Common myeloid progenitor, CD34-positive (primary cell): ENCODE results near the gene ABHD14A.

Experiments used
- CTCF ChIA-PET: fragments of 350-600 bp; sonication (Branson Sonifier 250); formaldehyde crosslinking; loops from one replicate; lab custom pipeline; 2021; ENCODE audit warnings: antibody characterized with exemption; lab: Charles Lee
- POLR2A ChIA-PET: fragments of 350-600 bp; sonication (Branson Sonifier 250); formaldehyde crosslinking; loops from one replicate; lab custom pipeline; 2021; ENCODE audit warnings: antibody characterized with exemption; lab: Charles Lee
- DNase-seq, 3 donors: peaks; one replicate each; pipeline versions ENCODE4 v3.0.0 to v3.0.0-alpha.2; 2013
- H3K27ac ChIP-seq, 2 experiments: 1 replicate in 1 of 2; 2 replicates in 1 of 2; pipeline ENCODE4 v1.7.0; 2013; ENCODE audit warnings: inconsistent platforms in 2 of 2, low read length in 2 of 2, mild to moderate bottlenecking in 2 of 2, low read depth in 1 of 2, moderate library complexity in 1 of 2; ENCODE audit not compliant: severe bottlenecking in 2 of 2, insufficient read depth in 1 of 2, poor library complexity in 1 of 2
- H3K27me3 ChIP-seq, 5 experiments: replicated peaks in 2 of 5; 1 replicate in 3 of 5; 2 replicates in 2 of 5; pipeline versions ENCODE4 v1.6.1 to v1.7.0; 2013; ENCODE audit warnings: low read length in 4 of 5, mild to moderate bottlenecking in 2 of 5, moderate library complexity in 2 of 5, inconsistent platforms in 1 of 5; ENCODE audit not compliant: insufficient read depth in 5 of 5, control insufficient read depth in 4 of 5
- H3K36me3 ChIP-seq, 4 experiments: 1 replicate in 2 of 4; 2 replicates in 2 of 4; pipeline versions ENCODE4 v1.6.1 to v1.7.0; 2013; ENCODE audit warnings: low read length in 3 of 4, control low read depth in 1 of 4, mild to moderate bottlenecking in 1 of 4; ENCODE audit not compliant: control insufficient read depth in 4 of 4, insufficient read depth in 4 of 4
- H3K4me1 ChIP-seq, 4 experiments: 1 replicate in 3 of 4; 2 replicates in 1 of 4; pipeline versions ENCODE4 v1.6.1 to v1.7.1; 2013; ENCODE audit warnings: low read length in 3 of 4, mild to moderate bottlenecking in 3 of 4, control low read depth in 1 of 4, inconsistent platforms in 1 of 4, moderate library complexity in 1 of 4; ENCODE audit not compliant: control insufficient read depth in 4 of 4, insufficient read depth in 4 of 4; ENCODE audit errors: control extremely low read depth in 1 of 4
- H3K4me3 ChIP-seq, 7 experiments: 1 replicate in 4 of 7; 2 replicates in 3 of 7; pipeline versions ENCODE4 v1.5.1 to v1.7.0; 2013; ENCODE audit warnings: mild to moderate bottlenecking in 7 of 7, low read length in 6 of 7, moderate library complexity in 6 of 7, inconsistent platforms in 2 of 7, low read depth in 2 of 7, control low read depth in 1 of 7; ENCODE audit not compliant: insufficient read depth in 4 of 7, control insufficient read depth in 1 of 7; ENCODE audit errors: extremely low read depth in 1 of 7
- H3K9me3 ChIP-seq, 5 experiments: 1 replicate in 4 of 5; 2 replicates in 1 of 5; pipeline versions ENCODE4 v1.6.1 to v1.7.1; 2013; ENCODE audit warnings: low read length in 4 of 5, mild to moderate bottlenecking in 2 of 5, inconsistent platforms in 1 of 5, low read depth in 1 of 5, moderate library complexity in 1 of 5; ENCODE audit not compliant: control insufficient read depth in 4 of 5, insufficient read depth in 2 of 5; ENCODE audit errors: control extremely low read depth in 1 of 5
- WGBS: methylation state at CpG from one replicate; pipeline ENCODE4 v1.1.5; 2013; ENCODE audit not compliant: insufficient coverage; 5-methylcytosine and 5-hydroxymethylcytosine counted together

ABHD14A gene

DNA sequence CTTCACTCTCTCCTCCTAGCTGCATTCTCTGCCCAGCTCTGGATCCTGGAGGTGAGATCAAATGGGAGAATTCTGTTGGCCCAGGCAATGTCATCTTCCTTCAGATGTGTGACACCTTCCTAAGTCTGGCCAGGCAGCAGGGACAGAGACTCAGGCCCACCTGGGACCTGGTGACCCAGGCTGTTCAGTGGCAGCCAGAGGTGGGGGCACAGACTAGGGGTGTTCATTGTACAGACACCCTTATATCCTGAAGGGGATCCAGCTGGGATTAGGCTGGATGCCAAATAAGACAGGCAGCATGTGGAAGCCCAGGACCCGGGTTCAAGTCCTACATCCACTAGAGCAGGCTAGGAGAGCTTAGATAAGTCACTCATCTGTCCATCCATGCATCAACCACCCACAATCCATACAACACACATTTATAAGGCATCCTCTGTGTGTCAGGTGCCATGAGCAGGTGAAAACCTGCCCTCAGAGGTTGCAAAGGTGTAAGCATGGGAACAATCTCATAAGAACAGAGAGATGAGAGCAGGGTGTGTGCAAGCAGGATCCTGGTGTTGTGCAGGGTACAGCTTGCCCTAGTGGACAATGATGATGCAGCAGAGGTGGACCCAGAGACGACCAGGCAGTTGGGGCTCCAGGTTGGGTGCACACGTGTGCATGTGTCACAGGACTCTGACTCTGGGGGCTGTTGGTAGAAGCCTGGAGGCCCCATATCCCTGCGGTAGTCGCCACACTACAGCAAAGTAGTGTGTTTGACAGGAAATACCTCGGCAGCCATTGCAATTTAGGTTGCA lies 39.1 kb downstream of the ABHD14A start:
- CTCF ChIA-PET = interaction anchor here (0.9 to 10.9 kb wide), 13 partner anchors 8 to 134 kb away, joined by 3 to 64 read pairs (median 5); partner anchors contain the start of gene DUSP7

DNA sequence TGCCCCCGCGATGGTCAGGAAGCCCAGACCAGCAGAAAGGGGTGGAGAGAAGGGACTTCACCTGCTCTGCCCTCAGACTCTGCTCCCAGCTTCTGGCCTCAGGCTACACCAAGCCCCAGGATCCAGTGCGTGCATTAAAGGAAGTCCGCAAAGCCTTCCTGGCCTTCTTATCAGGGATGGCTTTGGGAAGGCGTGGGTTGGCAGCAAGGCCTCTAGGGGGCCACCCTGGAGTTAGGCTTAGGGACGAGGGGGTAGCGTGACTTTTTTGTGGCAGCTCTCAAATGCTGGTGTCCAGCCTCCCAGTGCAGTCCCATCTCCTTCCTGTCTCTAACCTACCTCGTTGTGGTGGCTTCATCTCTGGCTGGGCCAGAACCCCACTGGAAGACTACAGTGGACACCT lies 39.7 kb downstream of the ABHD14A start:
- Histone ChIP-seq H3K27ac (no peak overlapping the region), H3K36me3 (no peaks in the 10 kb centered on the region), H3K4me1 (peaks cover 0 to 16% (median 6%) of the 10 kb centered on the region in 4 experiments), H3K9me3 (no peaks in the 10 kb centered on the region), H3K27me3 (no peaks in the 10 kb centered on the region), H3K4me3 (no peak overlapping the region)
- ChIA-PET POLR2A (no interaction called here), CTCF (interaction anchor here (0.7 to 10.9 kb wide), 13 partner anchors 9 to 133 kb away, joined by 3 to 64 read pairs (median 5); no protein-coding TSS in a partner anchor)
- 63% methylated on average over 8 of the region's 8 CpGs for WGBS
- DNase-seq = peak in 2 of 3 donors; percentile 18 to 33

More for the DNA sequence above, 39.1 kb downstream of the ABHD14A start:
- no peaks in the 10 kb centered on the region for H3K9me3 ChIP-seq
- H3K4me3 ChIP-seq = no peak overlapping the region
- WGBS = 96% methylated on average over 4 of the region's 6 CpGs
- H3K27me3 ChIP-seq = no peaks in the 10 kb centered on the region
- POLR2A ChIA-PET = no interaction called here
- no peak overlapping the region for H3K27ac ChIP-seq
- H3K4me1 ChIP-seq = peaks cover 0 to 16% (median 6%) of the 10 kb centered on the region in 4 experiments
- H3K36me3 ChIP-seq = no peaks in the 10 kb centered on the region
- no peak for DNase-seq

DNA sequence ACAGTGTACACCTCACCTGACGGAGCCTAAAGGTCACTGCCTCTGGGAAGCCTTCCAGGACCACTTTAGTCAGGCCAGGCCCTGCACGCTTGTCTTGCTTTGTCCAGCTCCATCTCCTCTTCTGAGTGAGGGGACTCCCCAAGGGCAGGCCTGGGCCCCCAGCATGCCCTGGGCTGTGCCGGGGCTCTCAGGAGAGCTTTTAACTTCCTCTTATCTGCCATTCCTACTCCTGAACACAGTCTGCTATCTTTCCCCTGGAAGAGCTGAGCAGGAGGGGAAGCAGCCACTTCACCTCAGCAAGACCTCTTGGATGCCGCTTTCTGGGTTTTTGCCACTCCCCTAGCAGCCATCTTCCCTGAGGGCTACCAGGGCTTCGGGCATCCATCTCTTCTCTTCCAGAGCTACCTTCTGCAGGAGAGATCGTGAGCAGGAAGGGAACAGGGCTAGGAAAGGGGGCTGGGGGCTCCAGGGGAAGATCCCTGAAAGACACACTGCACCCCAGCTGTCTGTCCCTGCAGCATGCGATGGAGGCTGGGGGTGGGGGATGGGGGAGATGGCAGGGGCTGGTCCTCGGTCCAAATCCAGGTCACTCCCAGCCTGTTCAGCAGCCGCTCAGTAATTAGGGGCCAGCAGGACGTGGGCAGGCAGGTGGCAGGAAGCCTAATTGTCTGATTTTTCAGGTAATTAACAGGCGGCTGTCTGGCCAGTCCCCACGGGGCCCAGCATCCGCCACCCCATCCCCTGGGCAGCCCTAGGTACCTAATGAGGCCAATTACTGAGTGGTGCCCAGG lies 40.8 kb downstream of the ABHD14A start:
- ChIA-PET POLR2A (no interaction called here), CTCF (interaction anchor here (0.7 to 10.9 kb wide), 13 partner anchors 10 to 129 kb away, joined by 3 to 64 read pairs (median 5); no protein-coding TSS in a partner anchor)
- no peaks in the 10 kb centered on the region for H3K36me3 ChIP-seq
- H3K27ac ChIP-seq = no peak overlapping the region
- H3K27me3 ChIP-seq = no peaks in the 10 kb centered on the region
- 81% methylated on average over 13 of the region's 13 CpGs for WGBS
- no peak overlapping the region for H3K4me3 ChIP-seq
- peaks cover 0 to 16% (median 6%) of the 10 kb centered on the region in 4 experiments for H3K4me1 ChIP-seq
- no peak for DNase-seq
- H3K9me3 ChIP-seq = no peaks in the 10 kb centered on the region

DNA sequence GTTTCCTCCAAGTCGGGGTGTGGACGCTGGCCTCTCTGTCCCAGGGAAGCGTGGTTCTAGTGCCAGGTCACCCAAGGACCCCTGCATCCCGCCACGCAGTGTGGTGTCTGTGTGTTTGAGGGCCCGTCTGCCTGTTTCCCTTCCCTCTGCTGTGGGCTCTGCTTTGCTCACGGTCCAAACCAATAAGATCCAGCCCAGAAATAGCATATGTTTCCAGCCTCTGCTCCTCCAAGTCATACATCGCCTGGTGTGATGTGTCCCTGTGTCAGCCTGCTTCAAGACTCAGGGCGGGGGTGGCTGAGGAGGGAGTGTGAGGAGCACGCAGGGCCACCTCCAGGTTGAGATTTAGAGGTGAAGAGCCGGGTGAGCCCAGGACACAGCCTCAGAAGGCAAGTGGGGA lies 42.7 kb downstream of the ABHD14A start:
- peaks cover 0 to 22% (median 11%) of the 10 kb centered on the region in 4 experiments for H3K4me1 ChIP-seq
- 88% methylated on average over 10 of the region's 11 CpGs for WGBS
- H3K36me3 ChIP-seq = no peaks in the 10 kb centered on the region
- CTCF ChIA-PET = interaction anchor here (1.2 to 10.9 kb wide), 4 partner anchors 12 to 127 kb away, joined by 5 to 64 read pairs (median 8); no protein-coding TSS in a partner anchor
- no peak overlapping the region for H3K4me3 ChIP-seq
- no peaks in the 10 kb centered on the region for H3K9me3 ChIP-seq
- POLR2A ChIA-PET = no interaction called here
- no peak for DNase-seq
- no peaks in the 10 kb centered on the region for H3K27me3 ChIP-seq
- no peak overlapping the region for H3K27ac ChIP-seq

DNA sequence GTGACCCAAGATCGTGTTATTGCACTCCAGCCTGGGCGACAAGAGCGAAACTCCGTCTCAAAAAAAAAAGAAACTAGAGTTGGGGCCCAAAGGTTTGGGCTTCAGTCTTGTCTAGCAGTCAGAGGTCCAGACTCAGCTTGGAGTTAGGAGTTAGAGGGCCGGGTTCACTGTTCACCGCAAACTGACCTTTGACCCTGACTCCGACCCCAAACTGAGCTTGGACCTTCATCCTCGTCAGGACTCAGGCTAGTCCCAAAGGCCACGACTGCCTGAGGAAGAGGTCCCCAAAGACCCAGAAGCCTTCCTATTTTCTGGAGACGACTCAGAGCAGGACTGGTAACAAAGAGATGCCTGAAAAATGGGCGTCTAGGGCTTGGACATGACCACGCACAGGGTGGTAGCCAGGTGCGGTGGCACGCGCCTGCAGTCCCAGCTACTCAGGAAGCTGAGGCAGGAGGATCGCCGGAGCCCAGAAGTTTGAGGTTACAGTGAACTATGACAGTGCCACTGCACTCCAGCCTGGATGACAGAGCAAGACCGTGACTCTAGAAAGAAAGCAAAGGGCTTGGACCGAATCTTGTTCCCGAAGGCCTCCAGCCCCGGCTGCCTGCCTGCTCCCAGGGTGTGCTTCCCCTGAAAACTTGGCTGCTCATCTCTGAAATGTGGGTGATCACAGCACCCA lies 43.6 kb downstream of the ABHD14A start:
- H3K4me3 ChIP-seq = no peak overlapping the region
- no peaks in the 10 kb centered on the region for H3K36me3 ChIP-seq
- POLR2A ChIA-PET = no interaction called here
- H3K9me3 ChIP-seq = no peaks in the 10 kb centered on the region
- H3K4me1 ChIP-seq = peaks cover 0 to 21% (median 10%) of the 10 kb centered on the region in 4 experiments
- H3K27ac ChIP-seq = no peak overlapping the region
- DNase-seq = no peak
- H3K27me3 ChIP-seq = no peaks in the 10 kb centered on the region
- CTCF ChIA-PET = interaction anchor here (0.8 to 10.9 kb wide), 3 partner anchors 13 to 39 kb away, joined by 3 to 64 read pairs (median 5); no protein-coding TSS in a partner anchor
- WGBS = 92% methylated on average over 21 of the region's 21 CpGs

DNA sequence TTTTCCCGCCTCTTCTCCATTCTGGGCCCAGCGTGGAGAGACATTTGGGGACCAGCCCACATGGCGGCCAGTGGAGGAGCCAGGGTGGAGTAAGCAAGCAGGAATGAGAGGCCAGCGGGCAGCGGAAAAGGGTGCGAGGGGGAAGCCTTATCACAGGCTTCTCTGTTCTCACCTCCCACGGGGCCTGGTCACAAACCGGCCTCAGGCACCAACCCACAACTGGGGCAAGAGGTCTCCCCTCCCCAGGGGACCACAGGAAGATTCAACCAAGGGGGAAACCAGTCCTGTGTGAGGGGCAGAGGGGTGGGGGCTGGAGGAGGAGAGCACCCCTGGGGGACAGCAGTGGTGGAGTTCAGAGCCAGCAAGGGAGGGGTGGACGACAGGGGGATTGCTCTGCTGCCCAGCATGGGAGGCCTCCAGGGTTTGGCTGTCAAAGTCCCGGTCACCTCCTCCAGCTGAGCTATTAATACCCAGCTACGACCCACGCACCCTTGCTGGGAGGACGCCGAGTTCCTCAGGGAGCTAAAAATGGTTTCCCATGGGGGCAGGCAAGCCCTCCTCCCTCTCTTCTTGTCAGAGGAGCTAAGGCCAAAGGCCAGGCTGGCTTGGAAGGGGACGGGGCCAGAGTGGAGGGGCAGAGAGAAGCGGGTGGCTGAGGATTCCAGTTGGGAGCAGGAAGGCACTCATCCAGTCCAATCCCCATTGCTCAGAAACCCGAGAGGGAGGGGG lies 44.7 kb downstream of the ABHD14A start:
- H3K4me1 ChIP-seq = peaks cover 0 to 25% (median 14%) of the 10 kb centered on the region in 4 experiments
- CTCF ChIA-PET = interaction anchor here (1.1 to 10.9 kb wide), 4 partner anchors 14 to 127 kb away, joined by 3 to 64 read pairs (median 4); no protein-coding TSS in a partner anchor
- no peak for DNase-seq
- no peaks in the 10 kb centered on the region for H3K27me3 ChIP-seq
- POLR2A ChIA-PET = no interaction called here
- H3K27ac ChIP-seq = no peak overlapping the region
- H3K9me3 ChIP-seq = no peaks in the 10 kb centered on the region
- WGBS = 88% methylated on average over 12 of the region's 17 CpGs
- no peak overlapping the region for H3K4me3 ChIP-seq
- H3K36me3 ChIP-seq = no peaks in the 10 kb centered on the region
